GM19324 (cell line): ENCODE data around the gene NRXN3.

Experiments
- ATAC-seq: cut with Tn5 transposase; IDR thresholded peaks from one replicate; pipeline ENCODE4 v1.9.1; 2021; ENCODE audit warnings: mild to moderate bottlenecking, moderate library complexity; ENCODE audit not compliant: unreplicated experiment, low FRiP score

The NRXN3 gene

GRCh38 chr14:79712302-79712950 lies 1542.3 kb downstream of the NRXN3 start:
- no peak for ATAC-seq

GRCh38 chr14:79721399-79722084 lies 1551.4 kb downstream of the NRXN3 start:
- no peak for ATAC-seq

- ATAC-seq: no peak
Measured at GRCh38 chr14:79724934-79725717, 1555.0 kb downstream of the NRXN3 start.

GRCh38 chr14:79727900-79728299 lies 1557.7 kb downstream of the NRXN3 start:
- ATAC-seq: no peak

GRCh38 chr14:79728331-79728730 lies 1558.2 kb downstream of the NRXN3 start:
- no peak for ATAC-seq

- ATAC-seq: no peak
Measured at GRCh38 chr14:79729731-79730130, 1559.6 kb downstream of the NRXN3 start.

GRCh38 chr14:79730196-79730595 lies 1560.0 kb downstream of the NRXN3 start:
- ATAC-seq: no peak

GRCh38 chr14:79730953-79731352 lies 1560.8 kb downstream of the NRXN3 start:
- no peak for ATAC-seq

- no peak for ATAC-seq
Measured at GRCh38 chr14:79732911-79733655, 1562.9 kb downstream of the NRXN3 start.

GRCh38 chr14:79734151-79734550 lies 1564.0 kb downstream of the NRXN3 start:
- ATAC-seq: no peak

- ATAC-seq: no peak
Measured at GRCh38 chr14:79734656-79735055, 1564.5 kb downstream of the NRXN3 start.

- ATAC-seq: no peak
Measured at GRCh38 chr14:79735121-79735520, 1564.9 kb downstream of the NRXN3 start.

- no peak for ATAC-seq
Measured at GRCh38 chr14:79740066-79740601, 1570.0 kb downstream of the NRXN3 start.

GRCh38 chr14:79742142-79742541 lies 1572.0 kb downstream of the NRXN3 start:
- no peak for ATAC-seq

- ATAC-seq: no peak
Measured at GRCh38 chr14:79745046-79745445, 1574.9 kb downstream of the NRXN3 start.

GRCh38 chr14:79749065-79749464 lies 1578.9 kb downstream of the NRXN3 start:
- ATAC-seq: no peak

- ATAC-seq: no peak
Measured at GRCh38 chr14:79758985-79759384, 1588.8 kb downstream of the NRXN3 start.

GRCh38 chr14:79764323-79764722 lies 1594.2 kb downstream of the NRXN3 start:
- no peak for ATAC-seq

- no peak for ATAC-seq
Measured at GRCh38 chr14:79766511-79766910, 1596.3 kb downstream of the NRXN3 start.

GRCh38 chr14:79767251-79767650 lies 1597.1 kb downstream of the NRXN3 start:
- no peak for ATAC-seq
